ENCODE results near the gene GPC6.

DNA sequence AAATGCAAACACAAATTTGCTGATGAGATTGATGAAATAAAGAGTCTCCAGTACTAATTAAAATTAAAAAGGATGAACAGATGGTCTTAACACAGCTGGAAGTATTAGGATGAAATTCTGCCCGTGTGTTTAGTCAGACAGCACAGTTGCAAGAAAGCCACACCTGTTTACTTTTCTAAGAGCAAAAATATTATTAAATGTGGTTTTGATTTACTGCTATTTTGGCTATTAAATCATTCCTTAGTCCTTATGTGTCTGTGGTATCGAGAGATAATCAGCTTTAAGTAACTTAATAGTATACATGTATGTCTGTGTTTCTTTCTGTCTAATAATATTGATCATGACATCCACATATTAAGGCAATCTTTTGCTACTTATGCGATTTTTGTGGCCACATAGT lies 494.9 kb downstream of the GPC6 start:
- TF ChIP-seq, protein P1, sequence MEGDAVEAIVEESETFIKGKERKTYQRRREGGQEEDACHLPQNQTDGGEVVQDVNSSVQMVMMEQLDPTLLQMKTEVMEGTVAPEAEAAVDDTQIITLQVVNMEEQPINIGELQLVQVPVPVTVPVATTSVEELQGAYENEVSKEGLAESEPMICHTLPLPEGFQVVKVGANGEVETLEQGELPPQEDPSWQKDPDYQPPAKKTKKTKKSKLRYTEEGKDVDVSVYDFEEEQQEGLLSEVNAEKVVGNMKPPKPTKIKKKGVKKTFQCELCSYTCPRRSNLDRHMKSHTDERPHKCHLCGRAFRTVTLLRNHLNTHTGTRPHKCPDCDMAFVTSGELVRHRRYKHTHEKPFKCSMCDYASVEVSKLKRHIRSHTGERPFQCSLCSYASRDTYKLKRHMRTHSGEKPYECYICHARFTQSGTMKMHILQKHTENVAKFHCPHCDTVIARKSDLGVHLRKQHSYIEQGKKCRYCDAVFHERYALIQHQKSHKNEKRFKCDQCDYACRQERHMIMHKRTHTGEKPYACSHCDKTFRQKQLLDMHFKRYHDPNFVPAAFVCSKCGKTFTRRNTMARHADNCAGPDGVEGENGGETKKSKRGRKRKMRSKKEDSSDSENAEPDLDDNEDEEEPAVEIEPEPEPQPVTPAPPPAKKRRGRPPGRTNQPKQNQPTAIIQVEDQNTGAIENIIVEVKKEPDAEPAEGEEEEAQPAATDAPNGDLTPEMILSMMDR (IDR thresholded peaks at IDR 0.05; ENCODE audit: insufficient read depth, low read length), result no peak
- no peak for TF ChIP-seq POLR2AphosphoS5 (IDR thresholded peaks at IDR 0.05; ENCODE audit: low read depth)
- no peak for TF ChIP-seq SPI1 (IDR thresholded peaks at IDR 0.05; ENCODE audit: borderline replicate concordance, low read depth)

Measured in HL-60 (cell line).